ENCODE measurements around the gene PEAK1.

Gene PEAK1

DNA sequence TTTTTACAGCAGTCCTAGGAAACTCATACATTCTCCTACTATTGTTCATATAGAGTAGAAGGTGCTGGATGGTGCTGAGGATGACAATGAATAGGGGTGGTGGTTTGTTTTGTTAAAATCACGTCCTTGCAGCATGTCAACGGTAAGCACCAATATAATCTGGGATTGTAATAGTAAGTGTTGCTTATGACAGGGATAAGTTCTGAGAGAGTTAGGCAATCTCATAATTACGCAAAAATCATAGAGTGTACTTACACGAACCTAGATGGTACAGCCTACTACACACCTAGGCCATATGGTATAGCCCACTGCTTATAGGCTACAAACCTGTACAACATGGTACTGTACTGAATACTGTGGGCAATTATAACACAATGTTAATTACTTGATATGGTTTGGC, 284.7 kb downstream of the PEAK1 start:
- DNase-seq, result no peak

DNA sequence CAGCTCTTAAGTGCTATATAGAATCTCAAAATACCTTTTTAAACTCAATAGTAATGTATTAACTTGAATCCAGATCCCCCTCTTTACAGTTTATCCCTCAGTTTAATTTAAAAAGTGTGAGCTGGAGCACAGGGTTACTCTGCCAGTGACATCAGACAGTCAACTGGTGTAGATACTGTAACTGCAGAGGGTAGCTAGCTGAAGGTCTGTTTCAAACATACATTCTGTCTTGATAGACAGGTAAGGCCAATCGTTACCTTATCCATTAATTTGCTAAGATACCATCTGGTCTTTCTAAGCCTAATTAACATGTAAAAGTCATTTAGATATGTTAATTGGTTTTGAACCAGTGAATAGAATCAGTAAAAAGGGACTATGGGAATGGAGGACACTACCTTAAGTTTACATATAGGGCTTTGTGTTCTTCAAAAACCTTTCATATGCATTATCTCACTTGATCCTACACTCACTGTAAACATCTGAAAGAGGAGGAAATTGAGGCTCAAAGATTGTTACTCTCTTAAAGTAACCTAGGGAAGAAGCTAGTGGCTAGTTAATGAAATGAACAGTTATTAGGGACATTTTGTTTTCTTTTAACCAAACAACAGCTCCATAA, 289.5 kb downstream of the PEAK1 start:
- DNase-seq, result no peak

DNA sequence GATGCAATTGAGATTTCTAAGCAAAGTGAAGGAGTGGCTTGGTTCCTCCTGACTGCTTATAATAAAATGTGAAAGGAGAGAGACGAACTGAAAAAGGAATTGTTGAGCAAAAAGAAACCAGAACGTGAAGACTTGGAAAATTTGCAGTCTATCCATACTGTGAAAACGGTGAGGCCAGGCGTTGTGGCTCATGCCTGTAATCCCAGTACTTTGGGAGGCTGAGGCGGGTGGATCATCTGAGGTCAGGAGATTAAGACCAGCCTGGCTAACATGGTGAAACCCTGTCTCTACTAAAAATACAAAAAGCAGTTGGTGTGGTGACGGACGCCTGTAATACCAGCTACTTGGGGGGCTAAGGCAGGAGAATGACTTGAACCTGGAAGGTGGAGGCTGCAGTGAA, 292.3 kb downstream of the PEAK1 start:
- no peak for DNase-seq

DNA sequence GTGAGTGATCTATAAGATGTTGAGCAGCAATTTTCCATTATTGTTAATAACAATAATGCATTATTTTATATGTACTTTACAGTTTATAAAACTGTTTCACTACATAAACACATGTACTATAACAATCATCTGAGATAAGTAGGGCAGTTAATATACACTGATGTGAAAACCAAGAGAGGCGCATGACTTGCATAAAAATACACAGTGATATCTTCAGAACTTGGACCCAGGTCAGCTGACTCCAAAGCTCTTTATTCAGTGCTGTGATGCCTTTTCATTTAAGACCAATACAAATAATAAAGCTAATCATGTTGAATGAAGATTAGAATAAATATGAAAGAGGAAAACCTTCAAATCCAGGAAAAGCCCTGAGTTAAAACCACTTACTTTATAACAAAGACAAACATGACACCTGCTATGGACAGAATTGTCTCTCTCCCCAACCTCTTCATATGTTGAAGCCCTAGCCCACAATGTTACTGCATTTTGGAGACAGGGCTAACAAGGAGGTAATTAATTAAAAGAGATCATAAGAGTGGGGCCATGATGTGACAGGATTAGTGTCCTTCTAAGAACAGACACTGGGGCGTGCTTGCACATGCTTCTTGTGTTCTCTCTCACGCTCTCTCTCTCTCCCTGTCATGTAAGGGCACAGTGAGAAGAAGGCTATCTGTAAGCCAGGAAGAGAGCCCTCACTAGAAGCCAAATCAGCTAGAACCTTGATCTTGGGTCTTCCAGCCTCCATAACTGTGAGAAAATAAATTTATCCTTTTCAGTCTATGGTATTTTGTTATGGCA, 293.2 kb downstream of the PEAK1 start:
- no peak for DNase-seq

DNA sequence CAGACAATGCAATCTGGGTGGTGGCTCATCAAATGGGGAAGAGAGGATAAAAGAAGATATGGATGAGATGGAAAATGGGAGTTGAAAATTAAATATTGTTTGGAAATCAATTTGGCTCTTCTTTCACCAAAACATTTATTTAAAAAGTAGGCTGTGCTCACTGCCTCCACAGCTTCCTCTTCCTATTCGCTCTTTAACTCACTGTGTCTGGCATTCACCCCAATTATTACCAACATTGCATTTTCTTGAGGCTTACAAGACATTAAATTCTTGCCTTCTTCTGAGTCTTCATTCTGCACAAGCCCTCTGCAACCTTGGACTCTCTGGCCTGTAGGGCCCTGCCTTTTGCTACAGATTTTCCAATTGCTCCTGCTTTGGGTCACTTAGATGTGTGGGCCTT, 296.1 kb downstream of the PEAK1 start:
- no peak for DNase-seq

DNA sequence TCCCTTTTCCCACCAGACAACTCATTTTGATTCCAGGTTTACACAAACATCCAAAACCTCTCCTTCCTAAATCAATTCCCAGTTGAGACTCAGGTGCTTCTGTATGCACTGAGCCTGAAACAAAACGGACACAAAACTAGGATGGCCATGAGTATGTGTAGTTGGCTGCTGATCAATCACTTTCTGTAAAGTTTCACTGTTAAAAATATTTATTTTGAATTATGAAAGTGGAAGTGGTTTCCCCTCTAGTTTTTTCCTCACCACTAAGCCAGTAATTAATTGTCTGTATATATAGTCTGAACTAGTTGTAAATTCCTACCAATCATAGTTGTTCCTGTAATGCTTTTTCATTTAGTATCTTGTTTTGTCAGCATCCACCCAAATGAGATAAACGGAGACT, 297.3 kb downstream of the PEAK1 start:
- DNase-seq, result no peak

DNA sequence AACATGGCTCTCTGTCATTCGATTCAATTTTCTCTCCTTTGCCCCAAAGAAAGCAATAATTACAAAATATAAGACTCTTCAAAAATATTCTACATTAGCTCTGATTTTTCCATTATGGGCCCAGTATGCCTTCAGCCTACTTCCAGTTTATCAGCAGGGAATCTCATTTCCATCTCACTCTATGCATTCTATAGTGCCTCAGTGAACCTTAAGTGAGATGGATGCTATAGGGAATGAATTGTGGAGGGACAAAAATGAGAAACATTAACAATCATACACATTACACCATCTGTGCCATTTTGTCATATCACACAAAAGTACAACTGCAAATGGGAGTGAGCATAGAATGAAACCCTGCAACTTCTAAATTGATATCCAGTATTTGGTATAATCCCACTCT, 298.3 kb downstream of the PEAK1 start:
- DNase-seq, result no peak

DNA sequence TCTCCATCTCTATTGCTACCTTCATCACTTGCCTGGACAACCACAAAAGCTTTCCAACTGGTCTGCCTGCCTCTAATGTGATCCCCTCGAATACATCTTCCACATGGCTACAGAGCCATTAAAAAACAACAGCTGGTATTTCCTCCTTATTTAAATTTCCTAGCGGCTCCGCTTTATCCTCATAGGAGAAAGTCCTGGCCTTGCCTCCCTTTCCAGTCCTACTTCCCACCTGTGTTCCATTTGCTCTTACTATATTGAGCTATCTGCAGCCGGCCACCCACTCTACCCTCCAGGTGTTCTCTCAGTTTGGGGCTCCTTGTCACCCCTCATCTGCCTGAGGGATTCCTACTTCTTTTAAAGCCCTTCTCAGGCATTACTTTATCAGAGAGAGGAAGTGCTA, 299.3 kb downstream of the PEAK1 start:
- DNase-seq, result no peak

DNA sequence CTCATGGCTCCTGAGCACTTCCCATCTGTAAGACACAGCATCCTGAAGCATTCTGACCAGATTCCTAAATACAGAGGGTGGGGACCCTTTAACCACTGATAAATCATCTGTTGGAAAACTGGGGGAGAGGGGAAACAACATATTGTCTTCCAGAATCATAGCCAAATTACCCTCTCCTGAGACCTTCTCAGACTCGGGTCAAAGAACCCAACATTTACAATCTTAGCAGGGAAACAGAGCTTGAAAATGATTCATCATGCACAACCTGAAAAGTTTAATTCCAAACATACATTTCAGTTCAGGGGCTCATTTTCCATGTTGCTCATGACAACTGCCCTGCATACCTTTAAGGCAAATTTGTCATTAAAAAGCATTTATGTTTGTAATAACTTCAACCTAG, 300.5 kb downstream of the PEAK1 start:
- DNase-seq, result no peak

DNA sequence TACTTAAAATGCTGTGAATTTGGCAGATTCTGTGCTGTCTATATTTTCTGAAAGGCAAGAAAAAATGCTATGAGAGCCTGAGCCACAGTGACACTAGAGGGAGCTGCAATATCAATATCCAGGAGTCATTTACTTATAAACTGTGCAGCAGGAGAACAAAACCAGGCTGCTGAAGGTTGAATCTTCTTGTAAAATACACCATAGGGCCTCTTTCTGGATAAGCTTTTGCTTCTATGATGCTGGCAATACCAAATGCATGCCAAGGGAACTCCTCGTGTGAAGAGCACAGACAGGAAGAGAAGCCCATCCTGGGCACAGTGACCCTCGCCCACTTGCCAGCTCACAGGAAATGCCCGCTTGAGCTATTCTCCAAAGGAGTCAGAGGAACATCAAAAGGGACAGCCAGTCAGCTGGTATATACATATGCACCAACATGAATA, 301.0 kb downstream of the PEAK1 start:
- peak in 19 of 51 donors; percentile 2 to 75 (median 29) for DNase-seq

DNA sequence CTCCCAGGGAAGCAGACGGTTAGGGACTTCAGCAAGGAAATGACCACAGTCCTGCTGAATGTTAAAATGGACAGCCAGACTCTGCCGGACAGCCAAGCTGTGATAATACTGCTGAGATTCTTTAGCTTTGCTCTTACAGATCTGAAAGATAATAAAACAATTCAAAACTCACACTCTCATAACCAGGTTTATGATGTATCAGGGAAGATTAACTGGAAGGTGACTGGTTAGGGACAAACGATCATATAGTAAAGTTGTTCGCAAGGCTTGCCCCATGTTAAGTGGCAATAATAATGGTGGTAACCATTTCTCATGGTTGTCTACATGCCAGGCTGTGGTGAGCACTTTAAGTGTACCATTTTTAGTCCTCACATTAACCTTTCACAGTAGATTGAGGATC, 304.7 kb downstream of the PEAK1 start:
- DNase-seq, result no peak

DNA sequence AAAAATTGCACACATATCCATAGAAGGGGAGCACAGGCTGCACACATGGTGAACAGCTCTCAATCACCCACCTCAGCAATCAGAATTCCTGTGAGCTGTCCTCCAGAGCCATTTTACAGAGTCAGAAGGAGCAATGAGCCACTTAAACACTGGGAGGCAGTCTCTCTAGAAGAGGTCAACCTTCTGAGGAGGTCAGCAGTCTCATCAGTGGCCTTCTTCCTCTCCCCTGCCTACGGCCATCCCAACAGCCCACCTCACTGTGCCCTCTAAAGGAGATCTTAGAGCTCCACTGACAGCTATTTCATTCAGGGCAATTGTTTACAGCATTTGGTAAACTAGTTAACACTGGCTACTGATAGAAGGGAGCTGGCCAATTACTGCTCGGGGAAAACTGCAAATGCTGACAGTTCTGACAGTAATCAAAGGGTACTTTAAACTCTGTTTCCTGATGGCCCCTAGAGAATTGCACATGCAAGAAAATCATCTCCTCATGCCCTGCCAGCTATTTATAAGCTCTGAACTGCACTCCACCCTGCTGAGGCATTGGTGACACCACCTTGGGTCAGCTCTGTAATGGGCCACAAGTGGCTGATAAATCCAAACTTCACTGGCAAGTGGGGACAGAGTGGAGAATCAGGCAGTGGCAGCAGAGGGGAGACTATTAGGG, 306.9 kb downstream of the PEAK1 start:
- no peak for DNase-seq

DNA sequence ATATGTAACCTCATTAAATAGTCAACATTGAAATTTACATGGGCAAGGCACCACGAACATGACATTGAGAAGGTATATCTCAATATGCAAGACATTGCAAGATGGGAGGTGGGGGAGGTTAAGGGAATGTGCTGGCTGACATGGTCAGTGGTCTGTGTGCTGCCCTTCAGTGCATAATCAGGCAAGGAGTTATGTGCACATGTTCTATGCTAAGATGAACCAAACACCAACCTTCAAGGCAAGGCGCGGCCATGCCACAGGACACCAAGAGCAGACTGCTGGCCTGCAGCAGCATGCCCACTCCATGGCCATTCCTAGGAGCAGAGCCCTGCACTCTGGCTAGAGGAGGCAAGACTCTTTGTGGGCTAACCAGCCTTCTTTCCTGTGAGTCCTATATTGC, 308.1 kb downstream of the PEAK1 start:
- DNase-seq, result no peak

DNA sequence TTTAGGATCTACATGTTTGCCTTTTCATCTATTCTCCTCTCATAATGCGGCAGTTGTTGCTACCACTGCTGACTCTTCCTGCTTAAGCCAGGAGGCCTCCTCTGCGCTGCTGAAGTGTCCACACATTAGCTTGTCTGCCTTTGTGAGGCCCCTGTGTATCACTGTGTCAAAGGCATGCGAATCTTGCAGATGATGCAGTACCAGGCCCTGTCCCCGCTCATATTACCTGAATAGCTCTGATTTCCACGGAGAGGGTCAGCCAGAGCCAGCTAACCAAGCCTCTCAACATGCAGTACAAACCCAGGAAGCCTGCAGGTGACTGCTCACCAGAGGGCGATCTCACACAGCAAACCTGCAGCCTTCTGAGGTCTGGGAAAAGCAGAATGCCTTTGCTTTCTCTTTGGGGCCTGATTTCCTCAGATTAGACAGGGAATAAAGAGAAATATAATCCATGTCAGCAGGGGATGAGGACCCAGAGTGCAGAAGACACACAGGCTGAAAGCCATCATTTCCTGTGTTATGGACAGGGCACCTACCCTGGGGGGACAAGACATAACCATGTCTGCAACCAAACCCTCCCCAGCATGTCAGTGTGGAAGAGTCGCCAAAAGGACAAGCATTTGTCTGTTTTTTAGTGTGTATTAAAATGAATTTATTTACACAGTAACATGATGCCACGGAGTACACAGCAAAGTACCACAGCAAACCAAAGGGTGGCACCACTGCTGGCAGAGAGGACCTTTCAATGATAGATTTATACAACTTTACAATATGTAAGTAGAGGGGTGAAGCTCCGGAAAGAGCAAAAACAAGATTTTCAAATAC, 312.2 kb downstream of the PEAK1 start:
- DNase-seq, result peak in 38 of 51 donors; percentile 7 to 65 (median 33)

DNA sequence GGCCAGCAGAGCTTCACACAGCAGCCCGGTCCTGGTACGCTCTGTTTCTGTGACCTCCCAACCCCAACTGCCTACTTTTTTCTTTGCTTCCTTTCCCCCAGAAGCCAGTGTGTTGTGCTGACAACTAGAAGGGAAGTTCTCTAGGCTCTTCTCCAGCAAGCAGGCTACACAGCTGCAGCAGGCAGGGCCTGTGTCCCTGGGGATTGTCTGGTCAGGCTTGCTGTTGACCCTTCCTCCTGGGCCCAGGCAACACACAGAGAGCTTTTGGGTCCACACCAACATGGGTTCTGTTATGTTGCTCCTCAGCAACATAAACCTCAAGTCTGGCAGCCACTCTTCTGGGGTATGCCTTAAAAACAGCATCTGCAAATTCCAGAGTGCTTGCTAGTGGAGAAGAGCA, 312.8 kb downstream of the PEAK1 start:
- peak in 2 of 51 donors; percentile 5 to 22 for DNase-seq

DNA sequence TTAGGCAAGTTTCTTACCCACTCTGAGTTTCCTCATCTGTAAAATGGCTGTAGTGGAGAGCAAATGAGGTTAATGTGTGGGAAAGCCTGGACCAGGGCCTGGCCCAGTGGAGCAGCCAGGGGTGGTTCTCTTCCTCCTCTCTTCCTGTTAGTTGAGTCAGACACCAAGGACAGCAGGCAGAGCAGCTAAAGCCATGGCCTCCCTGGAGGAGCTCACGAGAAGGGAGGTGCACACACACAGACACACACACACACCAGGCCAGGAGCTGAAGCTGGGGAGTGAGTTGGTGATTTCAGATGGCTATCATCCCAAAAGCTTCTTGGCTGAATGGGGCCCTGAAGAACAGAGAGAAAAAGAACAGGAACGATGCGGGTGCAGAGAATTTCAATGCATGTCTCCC, 315.7 kb downstream of the PEAK1 start:
- DNase-seq, result peak in 1 of 51 donors; percentile 17

DNA sequence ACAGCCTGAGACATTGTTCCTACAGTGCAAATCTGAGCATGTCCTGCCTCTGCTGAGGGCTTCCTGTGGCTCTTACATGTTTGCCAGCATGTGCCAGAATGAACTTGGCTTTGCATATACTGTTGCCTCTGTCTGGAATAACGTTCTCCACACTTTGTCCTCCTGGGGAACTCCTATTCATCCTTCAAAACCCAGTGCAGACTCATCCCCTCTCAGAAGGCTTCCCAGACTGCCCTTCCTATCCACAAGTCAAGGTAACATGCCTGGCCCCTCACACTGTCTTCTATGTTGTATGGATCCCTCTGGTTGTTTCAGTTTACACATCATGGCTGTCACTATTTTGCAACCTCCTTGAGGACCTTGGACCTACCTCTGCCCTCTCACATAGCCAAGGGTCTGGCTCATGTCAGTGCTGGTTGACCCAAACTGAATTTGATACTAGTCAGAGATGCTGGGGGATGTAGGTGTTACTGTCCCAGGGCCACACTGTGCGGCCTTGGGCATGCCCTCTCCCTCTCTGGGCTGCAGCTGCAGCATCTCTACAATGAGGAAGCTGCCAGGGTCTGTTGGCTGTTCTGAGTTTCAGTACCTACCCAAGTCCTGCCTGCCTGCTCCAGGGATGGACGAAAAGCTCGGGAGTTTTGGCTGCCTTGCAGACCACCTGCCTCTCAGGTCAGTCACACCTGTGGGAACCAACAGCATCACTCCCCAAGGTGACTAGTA, 320.0 kb downstream of the PEAK1 start:
- DNase-seq, result no peak

DNA sequence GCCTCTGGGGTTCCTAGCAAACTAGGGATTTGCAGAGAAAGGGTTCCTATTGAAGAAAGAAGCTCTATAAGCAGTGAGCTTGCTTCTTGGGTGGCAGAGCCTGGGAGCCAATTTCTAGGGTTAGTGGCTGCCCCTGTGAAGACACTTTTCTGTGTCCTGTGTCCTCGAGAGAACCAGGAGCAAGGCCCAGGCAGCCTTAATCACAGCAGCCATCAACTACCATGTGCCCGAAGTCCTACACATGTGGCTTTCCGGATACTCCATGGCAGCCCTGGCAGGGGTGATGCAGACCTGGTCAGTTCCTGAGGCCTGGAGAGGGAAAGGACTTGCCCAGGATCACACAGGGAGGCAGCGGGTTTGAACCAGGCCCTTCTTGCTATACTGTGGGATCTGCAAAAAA, 321.3 kb downstream of the PEAK1 start:
- no peak for DNase-seq

DNA sequence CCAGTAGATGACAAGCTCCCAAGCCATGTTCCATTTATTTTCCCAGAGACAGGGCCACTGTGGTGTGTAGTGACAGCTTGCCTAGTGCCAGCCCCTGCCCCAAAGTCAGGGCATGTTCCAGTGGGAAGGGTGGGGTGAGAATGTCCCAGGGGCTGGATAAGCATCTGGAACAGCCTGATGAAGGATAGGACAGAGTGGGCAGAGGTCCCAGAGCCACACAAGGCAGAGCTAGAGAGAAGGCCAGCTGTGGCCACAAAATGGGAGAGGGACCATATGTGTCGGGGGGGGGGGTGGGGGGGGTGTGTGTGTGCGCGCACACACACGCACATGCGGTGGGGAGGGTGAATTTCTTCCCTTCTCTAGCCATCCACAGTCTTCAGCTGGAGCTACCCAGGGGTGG, 322.0 kb downstream of the PEAK1 start:
- DNase-seq, result no peak

DNA sequence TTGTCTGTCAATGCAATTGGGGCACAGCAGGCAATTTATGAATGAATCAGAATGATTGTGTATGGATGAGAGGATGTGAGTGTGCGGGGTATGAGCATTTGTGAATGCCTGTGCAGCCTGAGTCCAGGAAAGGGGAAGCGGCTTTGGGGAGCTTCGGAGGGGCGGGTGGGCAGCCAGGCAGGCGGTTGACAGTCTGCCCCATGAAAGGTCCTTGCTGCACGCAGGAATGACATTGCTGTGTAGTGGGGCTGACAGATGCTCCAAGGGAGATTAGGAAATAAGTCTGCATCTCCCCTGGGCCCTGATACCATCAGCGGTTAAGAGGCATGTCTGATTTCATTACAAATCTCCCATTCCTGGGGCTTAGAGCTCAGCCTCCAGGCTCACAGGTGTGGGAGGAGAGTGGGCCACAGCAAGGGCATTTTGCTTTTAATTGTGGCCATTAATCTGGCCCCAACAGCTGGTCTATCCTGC, 322.6 kb downstream of the PEAK1 start:
- no peak for DNase-seq

DNA sequence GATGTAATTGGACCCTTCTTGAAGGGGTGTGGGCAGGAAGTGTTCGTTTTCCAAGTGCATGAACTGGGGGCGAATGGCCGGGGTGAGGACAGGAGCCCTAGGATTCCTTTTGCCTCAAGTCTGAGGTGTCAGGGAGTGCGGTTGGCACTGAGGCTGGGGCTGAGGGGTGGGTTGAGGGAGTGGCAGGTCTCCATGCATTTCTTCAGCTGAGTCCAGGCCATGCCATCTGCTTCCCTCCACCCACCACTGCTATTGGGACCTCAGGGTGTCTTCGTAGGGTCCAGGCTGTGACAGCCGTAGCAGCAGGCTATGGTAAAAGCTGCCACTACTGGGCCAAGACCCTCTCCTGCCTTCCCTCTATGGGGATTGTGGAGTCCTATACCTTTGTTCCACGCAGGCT, 323.4 kb downstream of the PEAK1 start:
- DNase-seq, result no peak

All from hypothalamus (tissue), 51 donors.